Rectal smooth muscle tissue (tissue), 1 donor: ENCODE data around the gene EPS8L3.
A peak's percentile ranks its signal among the peaks of the same experiment; 100 is the strongest.

Experiments
- H3K27ac ChIP-seq: one replicate; pipeline ENCODE4 v1.7.0; 2013; ENCODE audit warnings: low read depth, low read length, inconsistent platforms
- H3K27me3 ChIP-seq: one replicate; pipeline ENCODE4 v1.7.0; 2013; ENCODE audit warnings: low read length; ENCODE audit not compliant: control insufficient read depth, insufficient read depth
- H3K36me3 ChIP-seq: one replicate; pipeline ENCODE4 v1.7.0; 2013; ENCODE audit warnings: low read length; ENCODE audit not compliant: control insufficient read depth, insufficient read depth
- H3K4me1 ChIP-seq: one replicate; pipeline ENCODE4 v1.7.0; 2013; ENCODE audit warnings: low read length; ENCODE audit not compliant: control insufficient read depth, insufficient read depth
- H3K4me3 ChIP-seq: one replicate; pipeline ENCODE4 v1.7.0; 2013; ENCODE audit warnings: low read length
- H3K9ac ChIP-seq: one replicate; pipeline ENCODE4 v1.7.0; 2013; ENCODE audit warnings: low read length

EPS8L3 gene, protein sequence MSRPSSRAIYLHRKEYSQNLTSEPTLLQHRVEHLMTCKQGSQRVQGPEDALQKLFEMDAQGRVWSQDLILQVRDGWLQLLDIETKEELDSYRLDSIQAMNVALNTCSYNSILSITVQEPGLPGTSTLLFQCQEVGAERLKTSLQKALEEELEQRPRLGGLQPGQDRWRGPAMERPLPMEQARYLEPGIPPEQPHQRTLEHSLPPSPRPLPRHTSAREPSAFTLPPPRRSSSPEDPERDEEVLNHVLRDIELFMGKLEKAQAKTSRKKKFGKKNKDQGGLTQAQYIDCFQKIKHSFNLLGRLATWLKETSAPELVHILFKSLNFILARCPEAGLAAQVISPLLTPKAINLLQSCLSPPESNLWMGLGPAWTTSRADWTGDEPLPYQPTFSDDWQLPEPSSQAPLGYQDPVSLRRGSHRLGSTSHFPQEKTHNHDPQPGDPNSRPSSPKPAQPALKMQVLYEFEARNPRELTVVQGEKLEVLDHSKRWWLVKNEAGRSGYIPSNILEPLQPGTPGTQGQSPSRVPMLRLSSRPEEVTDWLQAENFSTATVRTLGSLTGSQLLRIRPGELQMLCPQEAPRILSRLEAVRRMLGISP

DNA sequence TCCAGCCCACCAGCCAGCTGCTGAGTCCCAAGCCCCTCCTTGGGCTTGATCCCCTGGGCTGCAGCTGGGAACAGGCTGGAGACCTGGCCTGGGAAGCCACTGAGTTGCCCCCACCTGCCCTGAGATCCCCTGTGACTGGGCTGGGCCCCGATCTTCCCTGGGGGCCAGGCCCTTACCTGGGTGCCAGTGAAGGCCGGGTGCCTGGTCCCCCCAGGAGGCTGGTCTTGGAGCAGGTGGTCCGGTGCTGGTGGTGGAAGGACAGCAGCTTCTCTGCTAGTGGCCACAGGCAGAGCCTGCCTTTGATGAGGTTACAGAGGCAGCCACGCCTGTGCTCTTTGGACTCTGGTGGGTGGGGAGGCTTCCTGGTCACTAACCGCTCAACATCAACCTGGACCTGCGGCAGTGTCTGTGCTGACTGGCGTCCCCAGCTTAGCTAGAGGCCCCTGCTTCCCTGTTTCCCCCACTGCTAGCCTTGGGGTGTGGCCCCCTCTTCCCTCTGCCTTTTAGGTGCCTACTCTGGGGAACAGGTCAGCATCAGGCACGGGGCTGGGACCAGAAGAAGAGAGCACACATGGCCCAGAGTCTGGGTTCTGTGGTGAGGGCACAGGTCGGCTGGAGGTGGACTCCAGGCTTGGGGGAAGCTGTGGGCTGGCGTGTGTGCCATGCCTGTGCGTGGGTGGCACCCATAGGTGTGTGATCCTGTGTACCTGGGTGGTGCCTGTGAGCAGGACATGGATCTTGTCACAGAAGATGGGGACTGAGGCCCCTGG is at the start of gene EPS8L3:
TSS of gene EPS8L3 (minus strand) at position 278 of the 770 bp plus-strand sequence. CDS start 2,174 bp downstream, outside the sequence.
- no peak within 1 kb of the TSS for H3K27ac ChIP-seq
- no peaks in the 10 kb centered on the region for H3K36me3 ChIP-seq
- no peaks in the 10 kb centered on the region for H3K27me3 ChIP-seq
- H3K4me1 ChIP-seq, result no peaks in the 10 kb centered on the region
- H3K9ac ChIP-seq, result peak within 1 kb of the TSS; percentile 88
- peak within 1 kb of the TSS; percentile 74 for H3K4me3 ChIP-seq

DNA sequence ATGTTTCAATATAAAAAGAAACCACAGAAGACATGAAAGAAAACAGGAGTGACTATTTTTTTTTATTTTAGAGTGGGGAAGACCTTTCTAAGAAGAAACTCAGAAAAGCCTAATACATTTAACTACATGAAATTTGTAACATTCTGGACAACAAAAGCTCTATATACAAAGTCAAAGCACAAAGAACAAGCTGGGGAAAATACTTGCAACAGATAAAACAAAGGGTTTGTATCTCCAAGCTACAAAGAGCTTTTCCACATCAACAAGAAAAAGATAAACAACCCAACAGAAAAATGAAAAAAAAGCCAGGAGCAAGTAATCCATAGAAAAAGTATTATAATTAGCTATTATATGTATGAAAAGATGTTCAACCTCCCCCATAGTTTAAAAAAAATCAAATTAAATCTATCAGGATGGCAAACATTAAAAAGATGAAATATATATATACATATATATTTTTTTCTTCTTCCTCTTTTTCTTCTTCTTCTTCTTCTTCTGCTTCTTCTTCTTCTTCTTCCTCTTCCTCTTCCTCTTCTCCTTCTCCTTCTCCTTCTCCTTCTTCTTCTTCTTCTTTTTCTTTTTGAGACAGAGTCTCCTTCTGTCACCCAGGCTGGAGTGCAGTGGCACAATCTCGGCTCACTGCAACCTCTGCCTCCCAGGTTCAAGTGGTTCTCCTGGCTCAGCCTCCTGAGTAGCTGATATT is 49.1 kb upstream of the EPS8L3 start:
- Histone ChIP-seq H3K4me3 (no peak overlapping the region), H3K27me3 (no peaks in the 10 kb centered on the region), H3K36me3 (no peaks in the 10 kb centered on the region), H3K9ac (no peak overlapping the region), H3K4me1 (no peaks in the 10 kb centered on the region), H3K27ac (no peak overlapping the region)

DNA sequence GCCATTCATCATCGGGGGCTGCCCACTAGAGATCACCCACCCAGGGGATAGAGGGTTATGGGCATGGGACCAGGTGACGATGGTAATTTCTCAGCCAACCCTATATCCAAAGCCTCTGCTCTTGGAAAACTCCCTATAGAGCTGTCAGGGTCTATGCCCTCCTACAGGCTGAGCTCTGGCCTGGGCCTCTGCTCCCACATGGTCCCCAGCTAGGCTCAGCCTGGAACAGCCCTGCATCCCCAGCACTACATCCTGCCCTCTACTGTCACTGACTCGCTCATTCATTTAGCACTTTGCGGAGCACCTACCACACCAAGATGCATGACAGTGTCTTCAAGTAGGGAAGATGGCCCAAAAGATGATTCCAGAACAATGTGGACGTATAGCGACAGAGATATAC is 45.0 kb upstream of the EPS8L3 start:
- Histone ChIP-seq H3K27ac (no peak overlapping the region), H3K27me3 (no peaks in the 10 kb centered on the region), H3K36me3 (no peaks in the 10 kb centered on the region), H3K4me1 (peaks cover 2% of the 10 kb centered on the region), H3K4me3 (no peak overlapping the region), H3K9ac (no peak overlapping the region)

DNA sequence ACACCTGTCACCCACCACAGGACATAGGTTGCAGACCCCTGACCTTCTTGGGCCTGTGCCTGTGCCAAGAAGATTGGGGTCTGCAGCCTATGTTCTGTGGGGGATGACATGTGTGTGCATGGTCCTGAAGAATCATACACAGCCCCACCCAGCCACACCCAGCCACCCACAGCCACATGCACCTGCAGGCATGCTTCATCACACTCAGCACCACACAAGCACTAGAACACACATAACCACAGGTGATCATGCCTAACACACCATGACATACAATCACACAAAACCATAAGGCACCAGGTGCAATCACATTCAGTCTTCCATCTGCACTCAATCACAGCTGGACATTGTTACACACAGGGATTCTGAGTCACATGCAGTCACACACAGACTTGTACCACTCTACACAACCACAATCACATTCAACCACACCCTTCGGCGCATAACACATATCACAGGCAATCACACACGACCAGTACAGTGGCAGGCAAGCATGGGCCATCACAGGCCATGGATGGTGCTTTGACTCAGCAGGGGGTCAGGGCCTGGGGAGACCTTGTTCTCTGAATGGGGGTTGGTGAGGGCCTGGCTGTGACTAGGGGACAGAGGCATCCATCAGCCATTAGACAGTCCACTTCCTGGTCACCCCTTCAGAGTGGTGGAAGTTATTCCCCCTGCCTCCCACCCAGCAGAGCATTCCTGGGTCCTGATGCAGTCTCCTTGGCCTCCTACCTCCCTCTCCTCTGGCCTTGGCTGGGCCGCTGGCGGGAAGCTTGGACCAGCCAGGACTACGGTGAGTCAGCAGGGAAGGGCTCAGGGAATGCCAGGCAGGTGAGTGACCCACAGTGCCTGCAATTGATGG is 44.3 kb upstream of the EPS8L3 start:
- Histone ChIP-seq H3K36me3 (no peaks in the 10 kb centered on the region), H3K4me1 (peaks cover 4% of the 10 kb centered on the region), H3K4me3 (no peak overlapping the region), H3K9ac (no peak overlapping the region), H3K27ac (peak overlapping the region; percentile 27), H3K27me3 (no peaks in the 10 kb centered on the region)

DNA sequence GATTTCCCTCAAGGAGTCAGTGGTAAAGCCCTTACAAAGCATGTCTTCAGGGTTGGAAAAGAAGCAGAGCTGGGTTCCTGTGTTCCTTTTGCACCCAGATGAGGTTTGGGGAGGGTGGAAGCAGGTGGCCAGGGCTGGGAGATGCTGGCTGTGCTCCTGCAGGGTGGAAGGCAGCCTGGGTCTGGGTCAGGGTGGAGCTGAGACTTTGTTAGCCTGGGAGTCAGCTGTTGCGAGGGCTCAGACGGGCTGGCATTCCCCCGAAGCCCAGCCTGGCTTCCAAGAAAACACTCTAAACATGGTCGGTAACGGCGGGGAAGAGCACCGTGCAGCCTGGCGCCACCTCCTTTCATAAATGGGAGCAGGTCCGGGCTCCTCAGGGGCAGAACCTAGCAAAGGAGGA is 43.7 kb upstream of the EPS8L3 start:
- Histone ChIP-seq H3K27ac (peak overlapping the region; percentile 27), H3K36me3 (no peaks in the 10 kb centered on the region), H3K4me1 (peaks cover 8% of the 10 kb centered on the region), H3K27me3 (no peaks in the 10 kb centered on the region), H3K9ac (no peak overlapping the region), H3K4me3 (no peak overlapping the region)

DNA sequence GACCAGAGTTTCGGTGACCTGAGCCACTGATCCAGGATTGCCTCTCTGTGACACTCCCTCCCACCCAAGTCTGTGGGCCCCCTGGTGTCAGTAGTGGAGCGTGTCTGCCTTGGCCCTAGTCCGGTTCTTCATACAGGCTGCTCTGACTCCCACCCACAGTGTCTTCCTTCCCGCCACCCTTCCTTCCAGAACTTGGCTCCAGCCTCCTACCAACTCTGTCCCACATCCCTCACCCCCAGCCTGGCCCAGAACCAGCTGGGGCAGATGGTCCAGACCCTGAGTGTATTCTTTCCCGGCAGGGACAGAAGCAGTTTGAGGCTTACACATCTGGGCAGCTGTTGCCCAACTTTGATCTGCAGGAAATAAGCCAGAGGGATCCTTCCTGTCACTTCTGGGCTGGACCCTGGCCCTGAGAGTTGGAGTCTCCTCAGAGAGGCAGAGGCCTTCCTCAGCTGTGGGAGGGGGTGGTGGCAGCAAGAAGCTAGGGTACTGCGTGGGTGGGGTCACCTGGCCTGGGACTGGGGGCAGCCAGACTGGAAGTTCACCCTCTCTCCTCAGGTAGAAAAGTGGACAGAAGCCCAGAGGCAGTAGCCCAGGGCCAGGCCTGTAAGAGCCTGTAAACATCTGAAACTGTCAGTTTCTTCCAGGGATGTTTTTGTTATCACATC is 43.1 kb upstream of the EPS8L3 start:
- Histone ChIP-seq H3K4me3 (no peak overlapping the region), H3K27me3 (no peaks in the 10 kb centered on the region), H3K36me3 (no peaks in the 10 kb centered on the region), H3K4me1 (peaks cover 8% of the 10 kb centered on the region), H3K27ac (peak overlapping the region; percentile 27), H3K9ac (no peak overlapping the region)

DNA sequence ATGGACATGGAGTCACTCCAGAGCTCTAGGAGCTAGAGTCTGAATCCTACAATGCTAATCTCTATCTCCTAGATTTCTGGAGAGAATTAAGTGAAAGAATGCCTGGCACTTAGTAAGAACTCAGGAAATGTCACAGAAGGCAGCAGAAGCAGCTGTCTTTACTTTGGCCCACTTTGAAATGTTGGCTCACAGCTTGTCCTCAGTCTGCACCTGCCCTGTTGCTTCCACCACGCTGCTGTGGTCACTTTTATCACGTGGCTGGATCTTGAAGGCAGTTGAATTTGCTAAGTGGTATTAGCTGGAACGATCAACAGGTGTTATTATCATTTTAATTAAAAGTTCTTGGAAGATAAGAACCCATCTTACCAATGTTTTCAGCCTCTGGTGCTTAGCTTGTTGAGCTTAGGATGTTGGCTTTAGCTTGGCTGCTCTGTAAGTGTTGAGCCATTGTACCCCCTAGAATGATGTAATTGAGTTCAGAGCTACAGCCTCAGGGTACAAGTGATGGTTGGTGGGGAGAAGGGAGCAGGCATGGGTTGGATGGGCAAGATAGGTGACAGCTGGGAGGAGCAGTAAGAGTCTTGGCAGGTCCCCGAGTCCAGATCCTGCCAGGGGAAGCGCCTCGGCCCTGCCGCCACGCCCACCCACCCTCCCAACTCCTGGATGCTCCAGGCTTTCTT is 41.9 kb upstream of the EPS8L3 start:
- Histone ChIP-seq H3K4me3 (no peak overlapping the region), H3K9ac (no peak overlapping the region), H3K27me3 (no peaks in the 10 kb centered on the region), H3K27ac (no peak overlapping the region), H3K4me1 (peaks cover 8% of the 10 kb centered on the region), H3K36me3 (no peaks in the 10 kb centered on the region)

DNA sequence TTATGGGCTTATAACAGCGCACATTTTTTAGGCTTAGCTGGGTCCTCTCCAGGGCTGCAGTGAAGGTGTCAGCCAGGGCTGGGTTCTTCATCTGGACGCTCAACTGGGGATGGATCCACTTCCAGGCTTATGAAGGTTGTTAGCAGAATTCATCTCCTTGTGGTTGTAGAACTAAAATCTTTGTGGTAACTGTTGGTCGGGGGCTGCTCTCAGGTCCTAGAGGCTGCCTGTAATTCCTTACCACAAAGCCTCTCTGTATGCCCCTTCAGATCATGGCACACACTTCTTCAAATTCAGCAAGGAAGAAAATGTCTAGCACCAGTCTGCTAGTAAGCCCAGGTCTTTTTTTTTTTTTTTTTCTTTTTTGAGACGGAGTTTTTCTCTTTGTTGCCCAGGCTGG is 40.9 kb upstream of the EPS8L3 start:
- H3K4me3 ChIP-seq, result no peak overlapping the region
- no peaks in the 10 kb centered on the region for H3K36me3 ChIP-seq
- no peaks in the 10 kb centered on the region for H3K27me3 ChIP-seq
- H3K9ac ChIP-seq, result no peak overlapping the region
- no peak overlapping the region for H3K27ac ChIP-seq
- peaks cover 8% of the 10 kb centered on the region for H3K4me1 ChIP-seq

DNA sequence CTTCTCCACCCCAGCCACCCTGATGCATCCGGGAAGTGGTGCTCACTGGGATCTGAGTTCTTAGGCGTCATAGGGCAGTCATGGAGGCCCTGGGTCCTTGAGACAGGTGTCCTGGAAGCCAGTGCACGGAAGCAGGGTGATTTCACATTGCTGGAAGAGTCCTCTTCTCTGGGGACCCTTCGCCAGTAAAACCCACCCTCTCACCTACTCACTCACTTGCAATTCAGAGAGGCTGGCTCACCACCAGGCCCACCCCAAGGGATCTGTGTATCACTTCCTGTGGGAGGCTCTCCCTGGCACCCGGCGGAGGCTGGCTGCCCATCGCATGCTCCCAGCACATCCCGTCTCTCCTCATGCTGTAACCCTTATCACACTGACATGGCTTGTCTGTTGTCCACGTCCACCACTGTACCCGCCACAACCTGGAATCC is 40.2 kb upstream of the EPS8L3 start:
- H3K27ac ChIP-seq, result no peak overlapping the region
- no peaks in the 10 kb centered on the region for H3K36me3 ChIP-seq
- no peaks in the 10 kb centered on the region for H3K27me3 ChIP-seq
- peaks cover 8% of the 10 kb centered on the region for H3K4me1 ChIP-seq
- H3K9ac ChIP-seq, result no peak overlapping the region
- H3K4me3 ChIP-seq, result no peak overlapping the region

DNA sequence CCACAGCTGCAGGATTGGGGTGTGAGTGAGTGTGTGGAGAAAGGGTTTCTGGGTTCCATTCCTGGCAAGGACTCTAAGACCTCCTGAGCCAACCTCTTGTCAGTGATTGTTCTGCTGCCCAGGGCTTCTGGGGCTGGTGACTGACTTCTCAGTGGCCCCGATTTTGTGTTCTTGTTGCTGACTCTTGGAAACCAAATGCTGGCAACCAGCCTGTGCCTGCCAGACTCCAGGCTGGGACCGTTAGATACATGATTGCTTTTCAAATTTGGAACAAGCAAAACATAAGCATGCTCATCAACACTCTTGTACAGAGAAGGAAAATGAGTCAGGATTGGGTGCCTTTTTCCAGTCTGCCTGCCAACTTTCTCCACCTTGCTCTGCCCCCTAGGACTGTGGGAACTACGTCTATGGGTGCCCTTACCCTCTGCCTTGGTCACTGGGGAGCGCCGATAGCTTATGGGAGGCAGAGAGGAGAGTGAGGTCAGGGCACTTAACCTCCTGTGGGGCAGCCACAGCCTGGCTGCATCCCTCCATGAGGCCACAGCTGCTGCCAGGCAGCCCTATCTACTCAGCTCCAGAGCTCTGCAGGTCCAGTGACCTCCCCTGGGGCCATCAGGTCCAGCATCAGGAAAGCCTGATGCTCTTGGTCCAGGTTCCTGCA is 39.3 kb upstream of the EPS8L3 start:
- H3K9ac ChIP-seq, result no peak overlapping the region
- peak overlapping the region; percentile 16 for H3K27ac ChIP-seq
- H3K27me3 ChIP-seq, result no peaks in the 10 kb centered on the region
- H3K4me3 ChIP-seq, result no peak overlapping the region
- peaks cover 8% of the 10 kb centered on the region for H3K4me1 ChIP-seq
- no peaks in the 10 kb centered on the region for H3K36me3 ChIP-seq
